ENCODE data around the gene AGTR1.

DNA sequence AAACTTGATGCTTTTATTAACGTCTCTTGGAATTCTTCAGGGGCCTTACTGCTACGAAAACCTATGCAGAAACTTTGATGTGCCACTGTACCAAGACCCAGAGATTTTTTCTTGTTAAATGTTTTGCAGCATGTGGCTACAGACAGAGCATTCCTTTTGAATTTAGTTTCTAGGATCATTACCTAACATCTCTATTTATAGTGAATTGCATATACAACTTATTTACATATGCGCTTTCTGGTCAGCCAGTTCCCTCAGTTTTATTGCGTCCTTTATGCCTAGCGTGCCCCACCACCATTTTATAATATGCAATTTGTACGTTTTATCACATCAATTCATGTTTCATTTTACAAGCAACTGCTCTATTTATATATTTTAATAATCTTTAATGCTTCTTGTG, 46.2 kb upstream of the AGTR1 start:
- TF ChIP-seq TAF1 (IDR thresholded peaks at IDR 0.05; ENCODE audit: borderline replicate concordance, low read depth, low read length) (no peak), POLR2AphosphoS5 (IDR thresholded peaks at IDR 0.05; ENCODE audit: low read depth, low read length) (no peak), POLR2A (IDR thresholded peaks at IDR 0.05; ENCODE audit: low read depth, low read length) (no peak)

Data from GM12892 (cell line).